Activated T-helper 2 cell treated with anti-CD3 and anti-CD28 coated beads, Interferon-gamma antibody, Interleukin-2, Interleukin-4, amounts not matched to agents 10 μg/mL and 5 μg/mL and 100 μg/mL, durations not matched to agents 14 hours and 24 hours and 36 hours (primary cell): ENCODE measurements around the gene ATP2A1. TPM values are rescaled to one million over a fixed set of nuclear protein-coding genes. Genes with fewer than 3 reads are reported as not detected.

Experiments
- DNase-seq: peaks from one replicate; pipeline ENCODE4 v3.0.0; 2021; ENCODE audit warnings: low spot score
- H3K27ac Mint-ChIP-seq: one replicate; pipeline ENCODE4 v1.8.0; 2021; ENCODE audit warnings: mixed read lengths
- H3K27me3 Mint-ChIP-seq: one replicate; pipeline ENCODE4 v1.8.0; 2021; ENCODE audit warnings: low read depth, mixed read lengths
- H3K36me3 Mint-ChIP-seq: one replicate; pipeline ENCODE4 v1.8.0; 2021; ENCODE audit warnings: low read depth, mixed read lengths
- H3K4me1 Mint-ChIP-seq: one replicate; pipeline ENCODE4 v1.8.0; 2021; ENCODE audit warnings: low read depth, mixed read lengths
- H3K4me3 Mint-ChIP-seq: one replicate; pipeline ENCODE4 v1.8.0; 2021; ENCODE audit warnings: low read depth, mild to moderate bottlenecking, moderate library complexity, mixed read lengths
- H3K9me3 Mint-ChIP-seq: one replicate; pipeline ENCODE4 v1.8.0; 2021; ENCODE audit warnings: mixed read lengths
- intact Hi-C: fragments of 100-400 bp; cut with micrococcal nuclease; formaldehyde crosslinking; loops from one replicate; pipeline ENCODE4 v1.15.1; 2023
- total RNA-seq: library from RNA; stranded (reverse); gene quantifications from 2 replicates; pipeline ENCODE4 v1.2.3, GENCODE V29; 2022

ATP2A1 gene
- total RNA-seq, 1 donor from 2014 or later: 3.1 TPM

- H3K27ac Mint-ChIP-seq: no peak overlapping the region
- H3K4me1 Mint-ChIP-seq: no peaks in the 10 kb centered on the region
- no peaks in the 10 kb centered on the region for H3K9me3 Mint-ChIP-seq
- DNase-seq: no peak
- H3K4me3 Mint-ChIP-seq: no peak overlapping the region
- intact Hi-C loops: no loop called here
- H3K36me3 Mint-ChIP-seq: peaks cover 8% of the 10 kb centered on the region
- no peaks in the 10 kb centered on the region for H3K27me3 Mint-ChIP-seq
These were observed 32.1 kb downstream of the ATP2A1 start for GRCh38 chr16:28910086-28911031.

GRCh38 chr16:28912558-28912957, 34.3 kb downstream of the ATP2A1 start:
- H3K36me3 Mint-ChIP-seq: peaks cover 18% of the 10 kb centered on the region
- no peaks in the 10 kb centered on the region for H3K9me3 Mint-ChIP-seq
- intact Hi-C loops: no loop called here
- H3K27me3 Mint-ChIP-seq: no peaks in the 10 kb centered on the region
- H3K27ac Mint-ChIP-seq: no peak overlapping the region
- DNase-seq: no peak
- H3K4me3 Mint-ChIP-seq: no peak overlapping the region
- no peaks in the 10 kb centered on the region for H3K4me1 Mint-ChIP-seq

- Mint-ChIP-seq H3K4me3 (no peak overlapping the region), H3K4me1 (no peaks in the 10 kb centered on the region), H3K36me3 (peaks cover 21% of the 10 kb centered on the region), H3K9me3 (no peaks in the 10 kb centered on the region), H3K27me3 (no peaks in the 10 kb centered on the region), H3K27ac (no peak overlapping the region)
- intact Hi-C loops: no loop called here
- DNase-seq: no peak
These were observed 35.8 kb downstream of the ATP2A1 start for GRCh38 chr16:28913946-28914724.

GRCh38 chr16:28915181-28915580, 36.9 kb downstream of the ATP2A1 start:
- no peak overlapping the region for H3K4me3 Mint-ChIP-seq
- intact Hi-C loops: no loop called here

GRCh38 chr16:28917095-28917494, 38.8 kb downstream of the ATP2A1 start:
- Mint-ChIP-seq H3K4me3 (no peak overlapping the region), H3K4me1 (no peaks in the 10 kb centered on the region), H3K27ac (no peak overlapping the region), H3K36me3 (peaks cover 33% of the 10 kb centered on the region), H3K9me3 (no peaks in the 10 kb centered on the region), H3K27me3 (no peaks in the 10 kb centered on the region)
- DNase-seq: no peak
- intact Hi-C loops: no loop called here

More at GRCh38 chr16:28915181-28915580, 36.9 kb downstream of the ATP2A1 start:
- no peaks in the 10 kb centered on the region for H3K4me1 Mint-ChIP-seq
- no peaks in the 10 kb centered on the region for H3K27me3 Mint-ChIP-seq
- H3K9me3 Mint-ChIP-seq: no peaks in the 10 kb centered on the region
- peaks cover 28% of the 10 kb centered on the region for H3K36me3 Mint-ChIP-seq
- DNase-seq: no peak
- no peak overlapping the region for H3K27ac Mint-ChIP-seq

- no peak overlapping the region for H3K27ac Mint-ChIP-seq
- DNase-seq: no peak
- H3K4me3 Mint-ChIP-seq: no peak overlapping the region
- H3K4me1 Mint-ChIP-seq: peaks cover 3% of the 10 kb centered on the region
- H3K27me3 Mint-ChIP-seq: no peaks in the 10 kb centered on the region
- intact Hi-C loops: no loop called here
- H3K9me3 Mint-ChIP-seq: no peaks in the 10 kb centered on the region
- peaks cover 34% of the 10 kb centered on the region for H3K36me3 Mint-ChIP-seq
These were observed 40.4 kb downstream of the ATP2A1 start for GRCh38 chr16:28918698-28919097.

GRCh38 chr16:28923231-28923587, 44.9 kb downstream of the ATP2A1 start:
- Mint-ChIP-seq H3K9me3 (no peaks in the 10 kb centered on the region), H3K4me1 (peaks cover 11% of the 10 kb centered on the region), H3K36me3 (peaks cover 22% of the 10 kb centered on the region), H3K27me3 (no peaks in the 10 kb centered on the region), H3K4me3 (peak overlapping the region; percentile 68), H3K27ac (peak overlapping the region; percentile 68)
- DNase-seq: no peak
- intact Hi-C loops: no loop called here

GRCh38 chr16:28923652-28924398, 45.5 kb downstream of the ATP2A1 start:
- H3K36me3 Mint-ChIP-seq: peaks cover 22% of the 10 kb centered on the region
- peaks cover 11% of the 10 kb centered on the region for H3K4me1 Mint-ChIP-seq
- no peaks in the 10 kb centered on the region for H3K27me3 Mint-ChIP-seq
- H3K4me3 Mint-ChIP-seq: peak overlapping the region; percentile 95
- no peak for DNase-seq
- no peaks in the 10 kb centered on the region for H3K9me3 Mint-ChIP-seq
- intact Hi-C loops: loop anchor here (2.0 kb wide), 1 partner anchor 27 kb away; the partner anchor contains the start of gene NFATC2IP
- H3K27ac Mint-ChIP-seq: peak overlapping the region; percentile 68

- Mint-ChIP-seq H3K36me3 (peaks cover 17% of the 10 kb centered on the region), H3K9me3 (no peaks in the 10 kb centered on the region), H3K27ac (peak overlapping the region; percentile 99), H3K4me1 (peaks cover 11% of the 10 kb centered on the region), H3K4me3 (peak overlapping the region; percentile 95), H3K27me3 (no peaks in the 10 kb centered on the region)
- no peak for DNase-seq
- intact Hi-C loops: loop anchor here (2.0 kb wide), 1 partner anchor 26 kb away; the partner anchor contains the start of gene NFATC2IP
These were observed 46.1 kb downstream of the ATP2A1 start for GRCh38 chr16:28924399-28924761.

- DNase-seq: peak; percentile 93
- Mint-ChIP-seq H3K4me1 (peaks cover 11% of the 10 kb centered on the region), H3K27ac (peak within 1 kb of the TSS; percentile 99), H3K9me3 (no peaks in the 10 kb centered on the region), H3K36me3 (peaks cover 12% of the 10 kb centered on the region), H3K27me3 (no peaks in the 10 kb centered on the region), H3K4me3 (peak within 1 kb of the TSS; percentile 95)
- intact Hi-C loops: loop anchor here (2.0 to 5.0 kb wide), 2 partner anchors 26 to 78 kb away; partner anchors contain the start of genes NFATC2IP and TUFM
These were observed 46.6 kb downstream of the ATP2A1 start, which contains the start of gene RABEP2 for GRCh38 chr16:28924762-28925385. Gene RABEP2 (minus strand): TSS chr16:28925238. CDS start chr16:28925163, 75 bp downstream.

GRCh38 chr16:28925386-28926228, 47.3 kb downstream of the ATP2A1 start:
- Mint-ChIP-seq H3K4me3 (peak overlapping the region; percentile 95), H3K4me1 (peaks cover 13% of the 10 kb centered on the region), H3K27ac (peak overlapping the region; percentile 99), H3K9me3 (no peaks in the 10 kb centered on the region), H3K36me3 (peaks cover 12% of the 10 kb centered on the region), H3K27me3 (no peaks in the 10 kb centered on the region)
- peak; percentile 83 for DNase-seq
- intact Hi-C loops: loop anchor here (2.0 to 5.0 kb wide), 2 partner anchors 25 to 78 kb away; partner anchors contain the start of genes NFATC2IP and TUFM
